Chondrocyte (in vitro differentiated cells): ENCODE measurements around the gene ENTR1. TPM values are rescaled to one million over a fixed set of nuclear protein-coding genes. Genes with fewer than 3 reads are reported as not detected.

Source experiments
- DNase-seq: peaks from one replicate; pipeline ENCODE4 v3.0.0; 2021; ENCODE audit warnings: mixed read lengths, low spot score
- H3K27ac Mint-ChIP-seq: one replicate; pipeline ENCODE4 v1.8.0; 2021; ENCODE audit warnings: mild to moderate bottlenecking, moderate library complexity, mixed read lengths; ENCODE audit not compliant: unreplicated experiment
- H3K27me3 Mint-ChIP-seq: 2 replicates; pipeline ENCODE4 v1.8.0; 2021; ENCODE audit warnings: low read depth, mixed read lengths
- H3K36me3 Mint-ChIP-seq: 2 replicates; pipeline ENCODE4 v1.8.0; 2021; ENCODE audit warnings: low read depth, mixed read lengths
- H3K4me1 Mint-ChIP-seq: 2 replicates; pipeline ENCODE4 v1.8.0; 2021; ENCODE audit warnings: low read depth, mild to moderate bottlenecking, mixed read lengths
- H3K4me3 Mint-ChIP-seq: one replicate; pipeline ENCODE4 v1.8.0; 2021; ENCODE audit warnings: mild to moderate bottlenecking, moderate library complexity, mixed read lengths; ENCODE audit not compliant: unreplicated experiment
- H3K9me3 Mint-ChIP-seq: 2 replicates; pipeline ENCODE4 v1.8.0; 2021; ENCODE audit warnings: low read depth, mixed read lengths
- CTCF ChIP-seq: fragments of 200-600 bp; sonication (generic); IDR thresholded peaks from 2 replicates; pipeline ENCODE4 v1.5.0; 2021; ENCODE audit warnings: antibody characterized with exemption, mild to moderate bottlenecking, moderate library complexity
- total RNA-seq: library from RNA; stranded (reverse); gene quantifications from 3 replicates; pipeline ENCODE4 v1.2.1, GENCODE V29; 2021

ENTR1 gene
- total RNA-seq, 1 donor from 2014 or later = 49.6 TPM

GRCh38 chr9:136365775-136366222 lies 44.6 kb downstream of the ENTR1 start:
- TF ChIP-seq CTCF = no peak
- H3K4me3 Mint-ChIP-seq = no peak overlapping the region
- H3K27me3 Mint-ChIP-seq = no peaks in the 10 kb centered on the region

GRCh38 chr9:136364942-136365774 lies 45.3 kb downstream of the ENTR1 start:
- Mint-ChIP-seq H3K36me3 (no peaks in the 10 kb centered on the region), H3K27ac (no peak overlapping the region), H3K9me3 (no peaks in the 10 kb centered on the region), H3K4me3 (no peak overlapping the region), H3K4me1 (peaks cover 8% of the 10 kb centered on the region), H3K27me3 (no peaks in the 10 kb centered on the region)
- no peak for DNase-seq
- no peak for TF ChIP-seq CTCF

More at GRCh38 chr9:136365775-136366222, 44.6 kb downstream of the ENTR1 start:
- no peak for DNase-seq
- H3K36me3 Mint-ChIP-seq = no peaks in the 10 kb centered on the region
- no peaks in the 10 kb centered on the region for H3K9me3 Mint-ChIP-seq
- peak overlapping the region; percentile 17 for H3K27ac Mint-ChIP-seq
- H3K4me1 Mint-ChIP-seq = peaks cover 8% of the 10 kb centered on the region

GRCh38 chr9:136363949-136364748 lies 46.3 kb downstream of the ENTR1 start:
- Mint-ChIP-seq H3K4me3 (peak overlapping the region; percentile 35), H3K36me3 (no peaks in the 10 kb centered on the region), H3K27me3 (no peaks in the 10 kb centered on the region), H3K4me1 (peaks cover 8% of the 10 kb centered on the region), H3K27ac (no peak overlapping the region), H3K9me3 (no peaks in the 10 kb centered on the region)
- TF ChIP-seq CTCF = peak; percentile 69
- no peak for DNase-seq

- TF ChIP-seq CTCF = peak; percentile 98
- DNase-seq = peak; percentile 98
- H3K27me3 Mint-ChIP-seq = no peaks in the 10 kb centered on the region
- no peaks in the 10 kb centered on the region for H3K9me3 Mint-ChIP-seq
- no peaks in the 10 kb centered on the region for H3K36me3 Mint-ChIP-seq
- peak within 1 kb of the TSS; percentile 87 for H3K27ac Mint-ChIP-seq
- H3K4me1 Mint-ChIP-seq = peaks cover 8% of the 10 kb centered on the region
- peak within 1 kb of the TSS; percentile 81 for H3K4me3 Mint-ChIP-seq
Measured at GRCh38 chr9:136363106-136363948, 47.1 kb downstream of the ENTR1 start, which contains the start of gene DNLZ. DNLZ (minus strand) TSS chr9:136363744; CDS start chr9:136363714, 30 bp downstream.
